Tibial nerve (tissue), 4 donors: ENCODE measurements around the gene AKR1E2.

ENCODE experiments used
- CTCF ChIP-seq, 5 experiments: fragments of 200-600 bp in 3 of 5; fragments of 450-650 bp in 2 of 5; sonication (generic) in 3 of 5; IDR thresholded peaks; one replicate each; pipeline ENCODE4 v1.5.1; 2016 to 2019; ENCODE audit warnings: antibody characterized with exemption in 5 of 5, mild to moderate bottlenecking in 3 of 5, moderate library complexity in 2 of 5
- EP300 ChIP-seq, 2 donors: sonication (generic); formaldehyde crosslinking; IDR thresholded peaks; one replicate each; pipeline ENCODE4 v1.6.1; 2017; ENCODE audit warnings: antibody characterized with exemption in 2 of 2, mild to moderate bottlenecking in 1 of 2

- TF ChIP-seq CTCF (IDR thresholded peaks at IDR 0.05) (no peak), EP300 (IDR thresholded peaks at IDR 0.05) (no peak)
Observed at GRCh38 chr10:4803822-4804221, 22.2 kb upstream of the AKR1E2 start.
